HG02973 (cell line): Measurements from ENCODE around the gene UMOD.

Experiments
- ATAC-seq: cut with Tn5 transposase; IDR thresholded peaks from one replicate; pipeline ENCODE4 v1.9.1; 2021; ENCODE audit warnings: moderate library complexity; ENCODE audit not compliant: unreplicated experiment

The UMOD gene

DNA sequence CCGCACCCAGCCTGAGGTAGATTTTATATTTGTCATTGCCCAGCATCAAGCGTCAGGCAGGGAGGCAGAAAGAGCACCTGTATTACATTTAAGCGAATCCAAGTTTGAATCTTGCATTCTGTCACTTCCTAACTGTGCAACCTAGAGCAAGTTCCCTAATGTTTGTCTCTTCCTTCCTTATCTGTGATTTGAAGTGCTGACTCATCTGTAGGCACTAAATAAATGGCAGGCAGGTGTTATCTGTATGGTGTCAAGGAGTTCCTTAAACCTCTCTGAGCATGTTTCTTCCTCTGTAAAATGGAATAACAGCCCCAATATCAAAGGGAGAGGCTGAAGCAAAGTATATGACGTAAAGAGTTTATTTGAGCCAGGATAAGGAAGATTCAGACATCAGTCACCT lies 49.5 kb downstream of the UMOD start:
- no peak for ATAC-seq

DNA sequence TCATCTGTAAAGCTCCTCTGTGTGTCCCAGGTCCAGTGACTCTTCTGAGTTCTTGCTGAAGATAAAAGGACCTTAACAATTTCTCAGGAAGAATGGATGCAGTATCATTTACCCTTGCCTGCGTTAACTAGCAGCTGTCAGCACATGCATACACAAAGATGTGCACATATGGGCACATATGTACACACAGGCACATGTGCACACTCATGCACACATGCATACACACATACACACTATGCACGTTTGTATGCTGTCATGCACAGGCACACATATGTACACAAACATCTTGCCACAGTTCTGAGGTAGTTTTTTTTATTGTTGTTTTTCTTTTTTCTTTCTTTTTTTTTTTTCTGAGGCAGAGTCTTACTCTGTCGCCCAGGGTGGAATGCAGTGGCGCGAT lies 50.1 kb downstream of the UMOD start:
- no peak for ATAC-seq

DNA sequence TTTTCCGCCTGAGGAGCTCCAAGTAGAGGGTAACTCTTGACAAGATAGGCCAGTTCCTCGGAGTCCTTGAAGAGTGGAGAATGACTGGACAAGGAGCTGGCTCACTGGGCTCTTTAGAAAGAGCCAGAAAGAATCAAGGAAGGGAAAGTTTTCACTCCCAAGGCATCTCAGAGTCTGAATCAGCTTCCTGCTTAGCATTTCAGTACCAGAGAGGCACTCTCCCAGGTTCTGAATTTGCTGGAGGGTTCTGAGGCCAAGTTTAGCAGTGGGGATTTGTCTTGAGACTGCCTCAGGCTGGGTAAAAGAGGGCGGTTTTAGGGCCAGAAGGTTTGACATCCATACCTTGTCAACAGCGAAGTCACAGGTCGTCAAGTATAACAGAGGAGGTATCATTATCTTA lies 50.7 kb downstream of the UMOD start:
- no peak for ATAC-seq

DNA sequence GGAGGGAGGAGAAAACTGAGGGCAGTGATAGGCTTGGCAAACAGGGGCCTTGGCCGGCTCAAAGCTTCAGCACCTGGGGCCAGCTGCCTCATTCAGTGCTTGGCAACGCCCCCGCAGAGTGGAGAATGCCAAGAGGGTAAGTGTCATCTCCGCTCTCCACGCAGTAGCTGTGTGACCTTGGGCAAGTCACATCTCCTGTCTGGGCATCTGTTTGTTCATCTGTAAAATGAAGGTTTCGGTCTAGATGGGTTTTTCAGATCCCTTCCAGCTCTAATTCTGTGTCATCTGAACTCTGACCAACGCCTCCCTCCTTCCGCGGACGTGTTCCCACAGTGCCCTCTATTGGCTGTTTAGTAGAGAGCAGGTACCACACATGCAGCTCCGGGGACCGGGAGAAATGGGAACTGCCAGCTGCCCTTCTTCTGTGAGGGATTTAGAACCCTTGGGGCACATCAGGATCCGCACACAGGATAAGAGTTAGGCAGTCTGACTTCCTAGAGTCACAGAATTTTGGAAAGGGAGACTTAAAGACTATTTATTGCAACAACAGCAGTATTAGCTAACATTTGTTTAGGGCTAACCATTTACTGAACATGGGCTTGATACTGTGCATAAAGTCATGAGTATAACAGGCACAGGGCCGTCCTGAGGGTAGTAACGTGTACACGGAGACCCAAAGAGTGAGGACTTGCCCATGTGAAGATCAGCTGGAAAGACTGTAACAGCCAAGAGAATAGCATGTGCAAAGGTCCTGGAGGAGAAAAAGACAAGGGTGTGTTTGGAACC lies 52.0 kb downstream of the UMOD start:
- ATAC-seq = no peak

DNA sequence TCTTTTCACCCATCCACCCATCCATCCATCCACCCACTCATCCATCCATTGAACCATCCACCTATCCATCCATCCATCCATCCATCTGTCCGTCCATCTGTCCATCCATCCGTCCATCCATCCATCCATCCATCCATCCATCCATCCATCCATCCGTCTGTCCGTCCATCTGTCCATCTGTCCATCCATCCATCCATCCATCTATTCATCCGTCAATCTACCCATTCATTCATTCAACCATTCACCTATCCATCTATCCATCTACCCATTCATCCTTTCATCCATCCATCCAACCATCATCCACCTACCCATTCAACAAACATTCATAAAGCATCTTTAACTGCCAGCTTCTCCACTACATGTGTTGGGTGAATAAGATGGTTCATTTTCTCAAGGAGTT lies 54.1 kb downstream of the UMOD start:
- no peak for ATAC-seq

DNA sequence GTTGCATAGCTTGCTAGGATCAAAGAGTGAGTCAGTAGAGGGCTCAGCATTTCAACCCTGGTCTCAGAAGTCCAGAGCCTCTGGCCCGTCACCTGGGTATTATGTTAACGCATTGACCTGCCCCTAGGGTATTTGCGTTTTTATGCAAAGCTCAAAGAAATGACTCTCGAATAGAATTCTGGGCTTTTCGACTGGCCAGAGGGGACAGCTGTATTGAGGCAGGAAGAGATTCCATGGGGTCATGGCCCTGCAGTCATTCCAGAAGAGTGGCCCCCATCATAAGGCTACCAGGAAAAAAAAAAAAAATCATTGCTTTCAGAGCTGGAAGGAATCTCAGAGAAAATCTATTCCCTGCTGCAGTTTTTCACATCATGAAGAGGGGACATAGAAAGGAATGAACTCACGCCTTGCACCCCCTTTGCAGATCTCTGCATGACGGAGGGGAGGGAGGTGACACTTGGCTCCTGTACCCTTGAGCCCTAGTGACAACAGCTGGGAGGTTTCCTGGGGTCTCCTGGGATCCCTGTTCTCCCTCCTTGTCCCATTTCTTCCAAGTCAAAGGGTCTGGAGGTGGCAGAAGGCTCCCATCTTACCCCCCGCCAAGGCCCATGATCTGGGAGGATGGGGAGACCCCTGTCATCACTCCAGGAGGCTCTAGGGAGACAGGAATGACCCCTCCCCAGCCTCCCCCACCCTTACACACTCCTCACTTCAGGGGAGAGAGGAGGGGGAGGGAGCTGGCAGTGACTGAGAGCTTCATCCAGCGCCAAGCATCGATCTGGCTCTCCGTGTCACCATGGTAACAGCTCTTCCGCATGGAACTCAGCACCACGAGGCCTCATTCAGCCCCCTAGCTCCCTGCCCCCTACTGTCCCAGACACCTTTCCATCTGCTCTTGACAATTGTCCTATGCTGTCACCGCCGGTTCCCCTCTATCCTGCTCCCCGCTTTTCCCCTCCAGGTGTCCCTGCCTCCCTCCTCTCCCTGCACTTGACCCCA lies 61.0 kb downstream of the UMOD start:
- no peak for ATAC-seq

DNA sequence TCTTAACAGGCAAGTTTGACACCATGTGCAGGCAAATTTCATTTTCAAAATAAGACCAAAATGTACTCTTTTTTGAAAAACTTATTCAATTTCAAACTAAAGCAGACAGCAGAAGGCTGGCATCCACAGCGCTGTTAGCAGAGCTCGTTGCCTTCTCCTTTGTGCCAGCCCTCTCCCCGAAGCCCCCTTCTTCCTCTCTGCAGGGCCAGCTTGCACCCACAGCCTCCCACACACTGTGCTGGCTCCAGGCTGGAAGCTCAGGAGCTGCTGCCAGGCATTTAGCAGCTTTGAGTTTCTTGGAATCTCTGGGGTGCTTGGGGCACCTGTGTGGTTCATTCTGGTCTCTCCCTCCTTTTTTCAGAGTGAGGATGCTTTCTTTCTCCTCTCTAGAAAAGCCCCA lies 62.9 kb downstream of the UMOD start:
- no peak for ATAC-seq

DNA sequence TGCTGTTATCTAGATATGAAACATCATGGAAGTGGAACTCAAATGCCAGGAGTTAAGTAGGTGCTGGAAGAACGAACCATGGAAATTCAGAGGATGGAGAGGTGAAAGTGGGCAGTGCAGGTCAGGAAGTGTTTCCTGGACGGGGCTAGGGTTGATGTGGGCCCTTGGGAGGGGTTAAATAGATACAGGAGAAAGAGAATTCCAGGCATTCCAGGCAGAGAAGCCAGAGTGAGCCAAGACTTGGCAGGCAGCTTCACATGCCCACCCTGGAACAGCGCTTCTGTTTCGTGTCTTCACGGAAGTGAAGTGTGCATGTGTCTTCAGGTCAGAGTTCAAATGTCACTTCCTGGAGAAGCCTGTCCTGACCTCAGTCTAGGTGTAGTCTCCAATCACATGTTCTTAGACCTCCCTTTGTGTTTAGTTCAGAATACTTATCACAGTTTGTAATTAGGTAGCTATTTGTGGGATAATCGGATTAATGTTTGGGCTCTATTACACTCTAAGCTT lies 66.5 kb downstream of the UMOD start:
- no peak for ATAC-seq
